ENCODE results near the gene PTTG1IP. TPM values are rescaled to one million over a fixed set of nuclear protein-coding genes. Genes with fewer than 3 reads are reported as not detected.

PTTG1IP gene
- total and polyA plus RNA-seq, 2 of the 13 experiments (the other 11 are each of a cell fraction or from before 2014, with no cell fraction given), result 161 to 700 TPM

GRCh38 chr21:44910229-44911067 is 37.0 kb upstream of the PTTG1IP start (continued):
- TF ChIP-seq, protein P1, sequence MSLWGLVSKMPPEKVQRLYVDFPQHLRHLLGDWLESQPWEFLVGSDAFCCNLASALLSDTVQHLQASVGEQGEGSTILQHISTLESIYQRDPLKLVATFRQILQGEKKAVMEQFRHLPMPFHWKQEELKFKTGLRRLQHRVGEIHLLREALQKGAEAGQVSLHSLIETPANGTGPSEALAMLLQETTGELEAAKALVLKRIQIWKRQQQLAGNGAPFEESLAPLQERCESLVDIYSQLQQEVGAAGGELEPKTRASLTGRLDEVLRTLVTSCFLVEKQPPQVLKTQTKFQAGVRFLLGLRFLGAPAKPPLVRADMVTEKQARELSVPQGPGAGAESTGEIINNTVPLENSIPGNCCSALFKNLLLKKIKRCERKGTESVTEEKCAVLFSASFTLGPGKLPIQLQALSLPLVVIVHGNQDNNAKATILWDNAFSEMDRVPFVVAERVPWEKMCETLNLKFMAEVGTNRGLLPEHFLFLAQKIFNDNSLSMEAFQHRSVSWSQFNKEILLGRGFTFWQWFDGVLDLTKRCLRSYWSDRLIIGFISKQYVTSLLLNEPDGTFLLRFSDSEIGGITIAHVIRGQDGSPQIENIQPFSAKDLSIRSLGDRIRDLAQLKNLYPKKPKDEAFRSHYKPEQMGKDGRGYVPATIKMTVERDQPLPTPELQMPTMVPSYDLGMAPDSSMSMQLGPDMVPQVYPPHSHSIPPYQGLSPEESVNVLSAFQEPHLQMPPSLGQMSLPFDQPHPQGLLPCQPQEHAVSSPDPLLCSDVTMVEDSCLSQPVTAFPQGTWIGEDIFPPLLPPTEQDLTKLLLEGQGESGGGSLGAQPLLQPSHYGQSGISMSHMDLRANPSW (CRISPR knock-in tag; IDR thresholded peaks at IDR 0.05; ENCODE audit: borderline replicate concordance), result no peak
- TF ChIP-seq ZSCAN25 (CRISPR knock-in tag; IDR thresholded peaks at IDR 0.05) (no peak), GABPB1 (CRISPR knock-in tag; IDR thresholded peaks at IDR 0.05) (peak; percentile 43; the same call in 1 of the 2 replicates), SNRNP70 (IDR thresholded peaks at IDR 0.05; ENCODE audit: low read depth, low read length) (no peak), ZNF883 (CRISPR knock-in tag; IDR thresholded peaks at IDR 0.05; ENCODE audit: not compliant biosample characterization) (peak; percentile 42), ZNF556 (CRISPR knock-in tag; IDR thresholded peaks at IDR 0.05; ENCODE audit: borderline replicate concordance) (no peak), TBX2 (CRISPR knock-in tag; IDR thresholded peaks at IDR 0.05; ENCODE audit: borderline replicate concordance) (peak; percentile 53), ZNF547 (CRISPR knock-in tag; IDR thresholded peaks at IDR 0.05) (peak; percentile 50; the same call in 1 of the 2 replicates), SALL1 (CRISPR knock-in tag; IDR thresholded peaks at IDR 0.05) (peak; percentile 57; the same call in 1 of the 2 replicates), NR2F1 (CRISPR knock-in tag; IDR thresholded peaks at IDR 0.05) (peak; percentile 36 to 39; a peak in 2 of 4 replicates), PLRG1 (conservative IDR thresholded peaks at IDR 0.05) (no peak)
- TF ChIP-seq, protein P2, sequence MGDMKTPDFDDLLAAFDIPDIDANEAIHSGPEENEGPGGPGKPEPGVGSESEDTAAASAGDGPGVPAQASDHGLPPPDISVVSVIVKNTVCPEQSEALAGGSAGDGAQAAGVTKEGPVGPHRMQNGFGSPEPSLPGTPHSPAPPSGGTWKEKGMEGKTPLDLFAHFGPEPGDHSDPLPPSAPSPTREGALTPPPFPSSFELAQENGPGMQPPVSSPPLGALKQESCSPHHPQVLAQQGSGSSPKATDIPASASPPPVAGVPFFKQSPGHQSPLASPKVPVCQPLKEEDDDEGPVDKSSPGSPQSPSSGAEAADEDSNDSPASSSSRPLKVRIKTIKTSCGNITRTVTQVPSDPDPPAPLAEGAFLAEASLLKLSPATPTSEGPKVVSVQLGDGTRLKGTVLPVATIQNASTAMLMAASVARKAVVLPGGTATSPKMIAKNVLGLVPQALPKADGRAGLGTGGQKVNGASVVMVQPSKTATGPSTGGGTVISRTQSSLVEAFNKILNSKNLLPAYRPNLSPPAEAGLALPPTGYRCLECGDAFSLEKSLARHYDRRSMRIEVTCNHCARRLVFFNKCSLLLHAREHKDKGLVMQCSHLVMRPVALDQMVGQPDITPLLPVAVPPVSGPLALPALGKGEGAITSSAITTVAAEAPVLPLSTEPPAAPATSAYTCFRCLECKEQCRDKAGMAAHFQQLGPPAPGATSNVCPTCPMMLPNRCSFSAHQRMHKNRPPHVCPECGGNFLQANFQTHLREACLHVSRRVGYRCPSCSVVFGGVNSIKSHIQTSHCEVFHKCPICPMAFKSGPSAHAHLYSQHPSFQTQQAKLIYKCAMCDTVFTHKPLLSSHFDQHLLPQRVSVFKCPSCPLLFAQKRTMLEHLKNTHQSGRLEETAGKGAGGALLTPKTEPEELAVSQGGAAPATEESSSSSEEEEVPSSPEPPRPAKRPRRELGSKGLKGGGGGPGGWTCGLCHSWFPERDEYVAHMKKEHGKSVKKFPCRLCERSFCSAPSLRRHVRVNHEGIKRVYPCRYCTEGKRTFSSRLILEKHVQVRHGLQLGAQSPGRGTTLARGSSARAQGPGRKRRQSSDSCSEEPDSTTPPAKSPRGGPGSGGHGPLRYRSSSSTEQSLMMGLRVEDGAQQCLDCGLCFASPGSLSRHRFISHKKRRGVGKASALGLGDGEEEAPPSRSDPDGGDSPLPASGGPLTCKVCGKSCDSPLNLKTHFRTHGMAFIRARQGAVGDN (CRISPR knock-in tag; IDR thresholded peaks at IDR 0.05), result peak; percentile 90
- TF ChIP-seq, protein P3, sequence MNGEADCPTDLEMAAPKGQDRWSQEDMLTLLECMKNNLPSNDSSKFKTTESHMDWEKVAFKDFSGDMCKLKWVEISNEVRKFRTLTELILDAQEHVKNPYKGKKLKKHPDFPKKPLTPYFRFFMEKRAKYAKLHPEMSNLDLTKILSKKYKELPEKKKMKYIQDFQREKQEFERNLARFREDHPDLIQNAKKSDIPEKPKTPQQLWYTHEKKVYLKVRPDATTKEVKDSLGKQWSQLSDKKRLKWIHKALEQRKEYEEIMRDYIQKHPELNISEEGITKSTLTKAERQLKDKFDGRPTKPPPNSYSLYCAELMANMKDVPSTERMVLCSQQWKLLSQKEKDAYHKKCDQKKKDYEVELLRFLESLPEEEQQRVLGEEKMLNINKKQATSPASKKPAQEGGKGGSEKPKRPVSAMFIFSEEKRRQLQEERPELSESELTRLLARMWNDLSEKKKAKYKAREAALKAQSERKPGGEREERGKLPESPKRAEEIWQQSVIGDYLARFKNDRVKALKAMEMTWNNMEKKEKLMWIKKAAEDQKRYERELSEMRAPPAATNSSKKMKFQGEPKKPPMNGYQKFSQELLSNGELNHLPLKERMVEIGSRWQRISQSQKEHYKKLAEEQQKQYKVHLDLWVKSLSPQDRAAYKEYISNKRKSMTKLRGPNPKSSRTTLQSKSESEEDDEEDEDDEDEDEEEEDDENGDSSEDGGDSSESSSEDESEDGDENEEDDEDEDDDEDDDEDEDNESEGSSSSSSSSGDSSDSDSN (CRISPR knock-in tag; IDR thresholded peaks at IDR 0.05), result peak; percentile 31; the same call in 1 of the 2 replicates

All from HepG2 (cell line).